HG03045 (cell line): ENCODE data around the gene SCO1.
"Not testable (repeated sequence)": the region's sequence is repeated elsewhere in the genome, so short reads cannot be mapped to it uniquely, and the experiment has no call there.

Source experiments
- ATAC-seq: cut with Tn5 transposase; IDR thresholded peaks from one replicate; pipeline ENCODE4 v1.9.1; 2021; ENCODE audit warnings: mild to moderate bottlenecking, moderate library complexity; ENCODE audit not compliant: unreplicated experiment

SCO1 gene

GRCh38 chr17:10726196-10726595 lies 28.9 kb upstream of the SCO1 start:
- ATAC-seq = no peak

DNA sequence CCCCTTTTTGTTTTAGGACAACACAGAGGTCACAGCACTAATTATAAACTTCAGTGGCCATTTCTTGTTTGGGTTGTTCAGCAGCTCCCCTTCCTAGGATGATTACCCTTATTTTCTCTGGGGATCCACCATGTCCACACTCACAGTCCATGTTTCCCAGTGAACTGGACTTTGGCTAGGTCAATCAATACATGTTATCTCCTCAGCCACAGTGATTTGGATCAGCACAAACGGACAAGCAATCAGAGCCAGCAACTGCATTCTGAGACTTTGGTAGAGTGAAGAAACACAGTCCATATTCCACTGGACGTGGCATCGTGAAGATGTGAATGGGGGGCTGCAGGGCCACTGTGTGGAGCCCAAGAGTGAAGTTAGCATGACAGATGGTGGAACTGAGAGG lies 27.9 kb upstream of the SCO1 start:
- ATAC-seq = no peak

DNA sequence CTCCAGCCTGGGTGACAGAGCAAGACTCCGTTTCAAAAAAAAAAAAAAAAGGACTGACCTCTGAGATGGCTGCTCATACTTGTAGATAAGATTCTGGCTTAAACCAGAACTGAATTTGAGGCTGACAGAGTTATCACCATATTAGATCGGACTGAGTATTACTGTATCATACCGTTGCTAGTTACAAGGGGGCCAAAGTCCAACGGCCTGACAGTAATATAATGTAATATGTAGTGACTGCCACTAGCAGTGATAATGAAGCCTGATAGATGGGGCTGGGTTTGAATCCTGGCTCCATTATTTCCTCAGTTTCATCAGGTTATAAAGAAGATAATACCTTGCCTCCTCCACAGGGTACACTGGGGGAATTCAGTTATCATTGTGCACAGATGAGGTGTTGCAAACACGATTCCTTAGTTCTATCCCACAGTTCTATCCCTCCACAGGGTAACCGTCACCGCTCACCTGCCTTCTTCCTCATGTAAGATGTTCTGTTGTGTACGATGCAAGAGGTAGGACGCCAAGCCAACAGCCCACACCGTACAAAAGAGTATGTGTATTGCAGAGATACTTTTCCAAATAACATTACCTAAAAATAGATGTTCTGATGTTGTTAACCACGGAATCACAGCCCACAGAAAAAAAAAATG lies 27.3 kb upstream of the SCO1 start:
- no peak for ATAC-seq

- no peak for ATAC-seq
These were observed 21.2 kb upstream of the SCO1 start for GRCh38 chr17:10718547-10718946.

DNA sequence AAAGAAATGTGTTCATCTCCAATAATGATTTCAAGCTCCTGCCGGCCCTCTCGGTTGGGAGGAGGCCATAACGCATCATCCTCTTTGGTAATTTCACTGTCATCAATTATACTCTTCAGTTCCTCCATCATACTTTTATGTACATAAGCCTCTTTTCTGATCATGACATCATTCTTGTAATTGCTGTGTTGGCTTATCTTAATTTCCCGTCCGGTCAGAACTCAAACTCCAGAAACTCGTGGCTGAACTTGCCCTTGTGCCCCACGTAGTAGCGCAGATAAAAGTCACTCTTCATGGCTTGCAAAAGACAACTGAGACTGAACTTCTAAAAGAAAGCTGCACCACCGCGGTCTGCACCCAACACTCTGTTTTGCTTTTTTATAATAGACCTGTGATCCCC lies 18.9 kb upstream of the SCO1 start:
- ATAC-seq = no peak

DNA sequence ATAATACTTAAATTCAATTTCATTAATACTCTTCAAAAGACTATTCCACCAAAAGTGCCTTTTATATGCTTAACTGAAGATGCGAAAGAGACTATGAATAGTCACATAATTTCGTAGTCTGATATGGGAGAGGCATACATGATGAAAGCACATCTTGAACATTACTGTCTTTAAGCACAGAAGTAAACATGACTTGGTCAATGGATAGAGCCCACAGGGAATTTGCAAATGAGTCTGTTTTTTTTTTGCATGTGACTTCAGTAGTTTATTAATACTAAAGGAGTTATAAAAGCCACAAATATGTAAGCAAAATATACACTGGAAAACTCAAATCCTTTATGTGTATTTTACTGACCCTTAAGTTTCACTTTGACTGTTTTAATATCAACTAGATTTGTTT lies 16.0 kb upstream of the SCO1 start:
- no peak for ATAC-seq

- no peak for ATAC-seq
These were observed 8.4 kb upstream of the SCO1 start for GRCh38 chr17:10705727-10706126.

GRCh38 chr17:10702574-10702973 lies 5.2 kb upstream of the SCO1 start:
- no peak for ATAC-seq

GRCh38 chr17:10699856-10700255 lies 2.5 kb upstream of the SCO1 start:
- no peak for ATAC-seq

DNA sequence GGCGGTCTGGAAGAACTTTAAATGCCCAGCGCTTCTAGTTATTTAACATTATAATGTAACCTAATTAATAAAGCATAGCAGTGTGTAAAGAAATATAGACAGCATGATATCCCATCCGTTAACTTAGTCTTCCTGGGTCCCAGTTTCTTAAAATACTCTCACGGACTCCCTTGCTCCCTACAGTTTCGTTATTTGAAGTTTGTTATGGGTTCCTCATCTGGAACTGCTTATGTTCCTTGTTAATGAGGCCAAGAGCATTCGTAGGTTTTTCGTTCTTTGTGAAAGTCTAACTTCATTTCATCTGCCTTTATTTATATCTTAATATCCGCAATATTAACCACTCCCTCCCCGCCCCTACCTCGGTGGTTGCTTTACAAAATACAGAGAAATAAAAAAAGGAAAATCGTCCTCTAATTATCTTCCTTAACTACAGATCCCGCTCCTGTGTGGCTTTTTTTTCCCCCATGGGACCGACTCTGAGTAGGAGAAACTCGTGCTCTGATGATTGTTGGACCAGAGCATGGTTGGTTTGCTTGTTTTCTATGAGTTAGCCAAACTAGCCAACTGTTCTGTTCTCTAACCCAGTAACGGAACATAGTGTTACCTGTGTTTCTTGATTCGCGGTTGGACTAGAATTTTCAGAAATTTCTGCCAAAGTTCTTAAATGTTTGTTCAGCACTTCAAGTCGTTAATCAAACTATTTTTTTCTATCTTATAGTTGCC lies 924 bp upstream of the SCO1 start:
- ATAC-seq = no peak

DNA sequence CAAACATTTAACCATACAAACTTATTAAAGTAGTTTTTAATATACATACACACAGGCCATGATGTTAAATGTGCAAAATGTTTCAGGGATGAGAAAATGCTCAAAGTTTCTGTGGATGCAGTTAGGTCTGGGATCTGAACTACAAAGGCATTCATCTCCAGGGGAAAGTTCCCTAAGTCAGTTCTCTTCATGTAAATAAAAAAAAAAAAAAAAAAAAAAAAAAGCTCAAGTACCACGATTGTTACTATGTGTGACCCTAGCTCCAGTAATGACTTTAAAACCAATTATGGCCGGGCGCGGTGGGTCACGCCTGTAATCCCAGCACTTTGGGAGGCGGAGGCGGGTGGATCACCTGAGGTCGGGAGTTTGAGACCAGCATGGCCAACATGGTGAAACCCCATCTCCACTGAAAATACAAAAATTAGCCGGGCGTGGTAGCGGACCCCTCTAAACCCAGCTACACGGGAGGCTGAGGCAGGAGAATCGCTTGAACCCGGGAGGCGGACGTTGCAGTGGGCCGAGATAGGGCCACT lies 1.4 kb downstream of the SCO1 start:
- ATAC-seq = not testable (repeated sequence)

DNA sequence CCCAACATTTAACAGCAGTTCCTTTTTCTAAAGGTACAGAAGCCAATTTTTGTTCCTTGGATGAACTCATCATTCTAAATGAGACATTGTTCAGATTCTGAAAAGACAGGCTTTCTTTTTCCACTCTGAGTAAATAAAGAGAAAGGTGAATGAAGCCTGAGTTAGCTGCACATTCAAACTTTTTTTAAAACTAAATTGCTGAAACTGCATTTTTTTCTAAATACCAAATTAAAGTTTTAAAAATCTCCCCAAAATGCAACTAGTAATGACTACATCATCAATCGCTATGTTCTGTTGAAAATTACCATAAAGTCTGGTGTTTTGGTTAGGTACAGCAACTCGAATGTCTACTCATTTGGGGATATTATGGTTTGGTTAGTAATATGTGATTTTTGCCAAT lies 9.8 kb downstream of the SCO1 start:
- ATAC-seq = no peak

GRCh38 chr17:10683853-10684252 lies 13.5 kb downstream of the SCO1 start:
- no peak for ATAC-seq

- no peak for ATAC-seq
These were observed 15.4 kb downstream of the SCO1 start for GRCh38 chr17:10681866-10682446.

DNA sequence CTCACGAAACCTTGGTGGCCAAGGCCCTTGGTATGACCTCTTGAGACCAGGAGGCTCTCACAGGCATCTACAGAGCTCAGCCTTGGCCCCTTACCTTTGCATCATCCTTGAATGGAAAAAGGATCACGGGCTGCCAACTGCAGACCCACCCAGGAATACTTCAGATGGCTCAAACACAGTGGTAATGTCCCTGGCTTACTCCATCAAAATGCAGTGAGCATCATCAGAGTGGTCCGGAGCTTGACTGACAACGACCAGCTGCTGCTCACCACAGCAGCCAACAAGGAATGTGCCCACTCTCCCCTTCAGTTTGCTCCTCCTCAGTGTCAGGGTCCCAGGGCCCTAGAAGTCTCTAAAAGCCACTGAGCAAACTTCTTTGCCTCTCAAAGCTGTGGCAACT lies 22.6 kb downstream of the SCO1 start:
- ATAC-seq = no peak

DNA sequence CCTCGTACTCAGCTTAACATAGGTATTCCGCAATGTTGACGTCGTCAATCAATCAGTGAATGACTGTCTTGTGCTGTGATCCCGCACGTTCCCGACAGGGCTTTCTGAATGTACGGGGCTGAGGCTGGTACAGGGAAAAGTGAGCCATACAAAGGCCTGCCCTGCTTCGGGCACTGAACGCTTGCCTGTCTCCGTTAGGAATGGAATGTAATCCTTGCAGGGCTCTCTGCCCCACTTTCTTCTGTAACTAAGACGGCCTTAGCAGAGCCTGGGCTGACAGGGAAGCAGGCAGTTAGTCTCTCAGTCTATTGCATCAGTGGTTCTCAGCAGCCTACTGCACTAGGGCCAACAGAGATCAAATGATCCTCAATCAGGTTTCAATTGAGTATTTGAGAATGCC lies 24.0 kb downstream of the SCO1 start:
- ATAC-seq = no peak

DNA sequence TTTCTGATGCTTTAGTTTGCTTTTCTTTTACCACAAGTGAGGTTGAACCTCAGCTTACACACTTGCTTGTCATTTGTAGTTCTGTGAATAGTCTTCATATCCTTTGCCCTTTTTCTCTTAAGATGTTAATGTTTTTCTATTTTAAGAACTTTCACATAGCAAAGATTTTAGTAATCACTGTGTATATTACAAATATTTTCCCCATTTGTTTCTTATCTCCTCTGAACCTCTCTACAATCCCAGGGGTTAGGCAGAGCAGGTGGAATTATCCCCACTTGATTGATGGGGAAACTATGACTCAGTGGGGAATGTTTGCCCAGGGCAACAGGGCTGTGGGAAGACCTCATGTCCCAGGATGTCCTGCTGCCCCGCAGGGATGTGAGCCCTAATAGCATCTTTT lies 28.6 kb downstream of the SCO1 start:
- no peak for ATAC-seq

- no peak for ATAC-seq
These were observed 30.4 kb downstream of the SCO1 start for GRCh38 chr17:10666906-10667305.

GRCh38 chr17:10664571-10664970 lies 32.8 kb downstream of the SCO1 start:
- ATAC-seq = no peak

DNA sequence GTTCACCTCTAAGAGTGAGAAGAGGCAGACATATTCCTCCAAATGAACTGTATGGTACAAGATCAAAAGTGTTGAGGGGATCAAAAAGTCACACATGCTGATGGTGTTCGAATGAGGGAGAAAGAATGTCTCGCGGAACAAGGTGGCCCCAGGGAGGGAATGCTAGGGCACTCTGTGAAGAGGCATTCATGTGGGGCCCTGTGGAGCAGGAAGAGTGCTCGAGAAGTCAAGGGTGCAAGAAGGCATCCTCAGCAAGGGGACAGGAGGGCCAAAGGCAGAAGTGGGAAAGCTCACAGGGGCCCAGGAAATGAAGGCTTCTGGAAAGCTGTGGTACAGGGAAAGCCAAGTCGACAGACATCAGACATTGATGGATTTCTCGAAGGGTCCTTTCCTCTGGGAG lies 34.1 kb downstream of the SCO1 start:
- no peak for ATAC-seq

DNA sequence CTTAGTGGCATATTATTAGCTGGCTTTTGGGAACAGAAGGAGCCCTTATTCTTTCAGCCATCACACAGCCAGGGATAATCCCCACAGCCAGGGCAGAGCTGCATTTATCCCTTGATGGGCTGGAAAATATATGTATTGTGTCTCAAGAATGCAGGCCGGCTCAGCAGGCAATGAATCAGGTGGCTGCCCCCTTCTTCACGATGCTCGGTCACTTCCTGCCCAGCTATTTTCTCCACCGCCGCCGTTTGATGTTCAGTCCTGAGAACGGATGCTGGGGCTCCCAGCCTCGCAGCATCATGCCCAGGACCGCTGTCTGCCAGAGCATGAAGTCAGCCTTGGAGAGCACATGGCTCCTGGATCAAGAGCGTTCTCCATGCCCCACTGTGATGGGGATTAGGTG lies 35.9 kb downstream of the SCO1 start:
- no peak for ATAC-seq

- no peak for ATAC-seq
These were observed 39.5 kb downstream of the SCO1 start for GRCh38 chr17:10657879-10658278.
